Neural cell (in vitro differentiated cells): ENCODE results near the gene FUBP3.

ENCODE experiments used
- CTCF ChIP-seq: fragments of 450-650 bp; IDR thresholded peaks from 2 replicates; pipeline ENCODE4 v1.5.1; 2014; ENCODE audit warnings: antibody characterized with exemption, mild to moderate bottlenecking, moderate library complexity; ENCODE audit not compliant: poor library complexity, severe bottlenecking
- EP300 ChIP-seq: fragments of 450-650 bp; conservative IDR thresholded peaks from 2 replicates; pipeline ENCODE4 v1.6.1; 2014; ENCODE audit warnings: antibody characterized with exemption, mild to moderate bottlenecking, moderate library complexity; ENCODE audit not compliant: poor library complexity, severe bottlenecking
- EZH2 ChIP-seq: fragments of 200-600, 300-800 bp; shearing (Covaris generic), sonication (generic); IDR thresholded peaks from 2 replicates; pipeline ENCODE4 v1.6.1; 2014; ENCODE audit warnings: antibody characterized with exemption, low read length, borderline replicate concordance, mild to moderate bottlenecking; ENCODE audit not compliant: insufficient read depth, poor library complexity, severe bottlenecking
- MXI1 ChIP-seq: fragments of 450-650 bp; conservative IDR thresholded peaks from 2 replicates; pipeline ENCODE4 v1.6.1; 2014; ENCODE audit warnings: antibody characterized with exemption, mild to moderate bottlenecking; ENCODE audit not compliant: poor library complexity, severe bottlenecking
- RAD21 ChIP-seq: fragments of 450-650 bp; conservative IDR thresholded peaks from 2 replicates; pipeline ENCODE4 v1.6.1; 2014; ENCODE audit warnings: antibody characterized with exemption, mild to moderate bottlenecking, moderate library complexity
- SMC3 ChIP-seq: fragments of 450-650 bp; conservative IDR thresholded peaks from 2 replicates; pipeline ENCODE4 v1.6.1; 2014; ENCODE audit warnings: antibody characterized with exemption, mild to moderate bottlenecking, moderate library complexity; ENCODE audit not compliant: poor library complexity
- TAF1 ChIP-seq: IDR thresholded peaks from 2 replicates; pipeline ENCODE4 v1.6.1; 2012; ENCODE audit warnings: low read depth
- TF ChIP-seq, protein P1 (sequence below): IDR thresholded peaks from 2 replicates; pipeline ENCODE4 v1.6.1; 2012; ENCODE audit warnings: borderline replicate concordance

GRCh38 chr9:130557077-130557468, 22.3 kb upstream of the FUBP3 start:
- TF ChIP-seq EZH2 (no peak), CTCF (no peak), EP300 (no peak), SMC3 (no peak), MXI1 (no peak), RAD21 (no peak), TAF1 (no peak)
- TF ChIP-seq, protein P1, sequence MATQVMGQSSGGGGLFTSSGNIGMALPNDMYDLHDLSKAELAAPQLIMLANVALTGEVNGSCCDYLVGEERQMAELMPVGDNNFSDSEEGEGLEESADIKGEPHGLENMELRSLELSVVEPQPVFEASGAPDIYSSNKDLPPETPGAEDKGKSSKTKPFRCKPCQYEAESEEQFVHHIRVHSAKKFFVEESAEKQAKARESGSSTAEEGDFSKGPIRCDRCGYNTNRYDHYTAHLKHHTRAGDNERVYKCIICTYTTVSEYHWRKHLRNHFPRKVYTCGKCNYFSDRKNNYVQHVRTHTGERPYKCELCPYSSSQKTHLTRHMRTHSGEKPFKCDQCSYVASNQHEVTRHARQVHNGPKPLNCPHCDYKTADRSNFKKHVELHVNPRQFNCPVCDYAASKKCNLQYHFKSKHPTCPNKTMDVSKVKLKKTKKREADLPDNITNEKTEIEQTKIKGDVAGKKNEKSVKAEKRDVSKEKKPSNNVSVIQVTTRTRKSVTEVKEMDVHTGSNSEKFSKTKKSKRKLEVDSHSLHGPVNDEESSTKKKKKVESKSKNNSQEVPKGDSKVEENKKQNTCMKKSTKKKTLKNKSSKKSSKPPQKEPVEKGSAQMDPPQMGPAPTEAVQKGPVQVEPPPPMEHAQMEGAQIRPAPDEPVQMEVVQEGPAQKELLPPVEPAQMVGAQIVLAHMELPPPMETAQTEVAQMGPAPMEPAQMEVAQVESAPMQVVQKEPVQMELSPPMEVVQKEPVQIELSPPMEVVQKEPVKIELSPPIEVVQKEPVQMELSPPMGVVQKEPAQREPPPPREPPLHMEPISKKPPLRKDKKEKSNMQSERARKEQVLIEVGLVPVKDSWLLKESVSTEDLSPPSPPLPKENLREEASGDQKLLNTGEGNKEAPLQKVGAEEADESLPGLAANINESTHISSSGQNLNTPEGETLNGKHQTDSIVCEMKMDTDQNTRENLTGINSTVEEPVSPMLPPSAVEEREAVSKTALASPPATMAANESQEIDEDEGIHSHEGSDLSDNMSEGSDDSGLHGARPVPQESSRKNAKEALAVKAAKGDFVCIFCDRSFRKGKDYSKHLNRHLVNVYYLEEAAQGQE: no peak
